Measurements from ENCODE around the gene GGA3.

- TF ChIP-seq GATA3 (IDR thresholded peaks at IDR 0.05; ENCODE audit: low read depth, low read length), result no peak
- TF ChIP-seq GATA2 (IDR thresholded peaks at IDR 0.05; ENCODE audit: low read depth, low read length), result no peak
Measured at GRCh38 chr17:75267153-75267410, 5.7 kb upstream of the GGA3 start.
